ENCODE measurements around the gene GMEB1.

GMEB1 gene

DNA sequence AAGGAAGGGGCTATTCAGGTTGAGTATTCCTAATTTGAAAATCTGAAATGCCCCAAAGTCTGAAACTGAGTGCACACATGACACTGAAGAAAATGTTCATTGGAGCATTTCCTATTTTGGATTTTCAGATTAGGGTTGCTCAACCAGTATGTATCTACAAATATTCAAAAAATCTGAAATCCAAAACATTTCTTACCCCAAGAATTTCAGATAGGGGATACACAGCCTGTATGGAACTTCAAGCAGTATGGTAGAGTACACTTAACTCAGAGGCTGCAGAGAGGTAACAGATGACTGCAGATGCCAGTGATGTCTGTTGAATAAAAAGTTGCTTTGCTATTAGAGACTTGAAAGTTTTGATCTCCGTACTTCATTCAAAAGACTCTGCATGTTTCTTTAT, 87.1 kb downstream of the GMEB1 start:
- DNase-seq, result no peak

DNA sequence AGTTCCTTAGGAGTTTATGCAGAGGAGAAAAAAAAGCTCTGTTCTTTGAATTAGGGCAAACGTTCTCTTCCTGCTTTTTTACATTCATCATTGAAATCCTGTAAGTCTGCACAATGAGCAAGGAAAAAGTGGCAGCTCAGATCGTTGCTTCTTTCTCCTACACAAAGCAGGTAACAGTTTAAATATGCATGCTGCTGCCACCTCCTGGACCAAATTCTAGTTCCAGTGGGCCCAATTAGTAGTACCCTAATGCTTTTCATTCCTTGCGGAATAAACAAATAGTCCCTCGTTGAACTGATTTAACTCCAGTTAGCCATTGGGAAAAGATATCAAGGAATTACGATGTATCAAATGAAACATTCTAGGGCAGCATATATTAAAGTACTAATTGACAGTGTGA, 88.3 kb downstream of the GMEB1 start:
- no peak for DNase-seq

- DNase-seq, result no peak
These were observed 89.8 kb downstream of the GMEB1 start for GRCh38 chr1:28758420-28758819.

GRCh38 chr1:28759257-28759656, 90.7 kb downstream of the GMEB1 start:
- DNase-seq, result no peak

GRCh38 chr1:28761189-28761588, 92.6 kb downstream of the GMEB1 start:
- no peak for DNase-seq

- no peak for DNase-seq
These were observed 98.1 kb downstream of the GMEB1 start for GRCh38 chr1:28766532-28767183.

All from SIG-M5 (cell line).